HG03432 (cell line): ENCODE results near the gene EHD3.

Experiments
- ATAC-seq: cut with Tn5 transposase; IDR thresholded peaks from one replicate; pipeline ENCODE4 v1.9.1; 2021; ENCODE audit warnings: mild to moderate bottlenecking, moderate library complexity; ENCODE audit not compliant: unreplicated experiment

Gene EHD3

DNA sequence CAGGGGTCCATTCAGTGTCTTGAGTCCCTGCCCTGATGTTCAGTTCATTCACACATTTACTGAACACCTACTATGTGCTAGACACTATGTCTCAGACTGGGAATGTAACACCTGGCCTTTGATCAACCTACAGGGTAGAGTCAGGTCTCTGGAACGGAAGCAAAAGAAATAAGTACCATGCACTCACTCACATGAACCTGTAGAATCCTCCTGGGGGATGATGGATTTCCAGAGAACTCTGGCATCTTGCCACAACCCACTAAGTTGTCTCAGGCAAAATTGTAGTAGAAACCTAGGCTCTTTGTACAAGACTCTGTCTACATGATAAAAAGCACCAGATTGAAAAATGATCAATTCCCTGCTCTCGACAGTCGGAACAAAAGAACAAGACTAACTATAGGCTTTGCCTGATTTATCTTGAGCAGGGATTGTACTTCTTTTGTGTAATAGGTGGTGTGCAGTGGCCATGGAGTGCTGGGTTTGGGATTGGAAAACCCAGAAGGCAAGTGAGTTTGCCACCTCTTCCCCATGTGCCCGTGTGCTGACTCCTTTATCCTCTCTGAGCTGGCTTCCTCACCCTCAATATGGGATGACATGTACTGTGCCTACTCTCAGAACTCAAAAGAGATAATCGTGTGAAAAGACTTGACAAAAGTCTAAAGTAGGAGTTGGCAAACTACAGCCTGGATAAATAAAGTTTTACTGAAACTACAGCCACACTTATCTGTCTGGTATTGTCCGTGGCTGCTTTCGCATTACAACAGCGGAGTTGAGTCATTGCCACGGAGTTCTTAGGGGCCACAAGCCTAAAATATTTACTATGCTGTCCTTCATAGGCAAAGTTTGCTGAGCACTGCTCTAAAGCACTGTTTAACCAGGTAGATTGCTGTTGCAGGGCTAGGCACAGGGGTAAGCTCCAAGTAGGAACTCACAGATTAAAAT, 21.0 kb upstream of the EHD3 start:
- ATAC-seq = no peak

DNA sequence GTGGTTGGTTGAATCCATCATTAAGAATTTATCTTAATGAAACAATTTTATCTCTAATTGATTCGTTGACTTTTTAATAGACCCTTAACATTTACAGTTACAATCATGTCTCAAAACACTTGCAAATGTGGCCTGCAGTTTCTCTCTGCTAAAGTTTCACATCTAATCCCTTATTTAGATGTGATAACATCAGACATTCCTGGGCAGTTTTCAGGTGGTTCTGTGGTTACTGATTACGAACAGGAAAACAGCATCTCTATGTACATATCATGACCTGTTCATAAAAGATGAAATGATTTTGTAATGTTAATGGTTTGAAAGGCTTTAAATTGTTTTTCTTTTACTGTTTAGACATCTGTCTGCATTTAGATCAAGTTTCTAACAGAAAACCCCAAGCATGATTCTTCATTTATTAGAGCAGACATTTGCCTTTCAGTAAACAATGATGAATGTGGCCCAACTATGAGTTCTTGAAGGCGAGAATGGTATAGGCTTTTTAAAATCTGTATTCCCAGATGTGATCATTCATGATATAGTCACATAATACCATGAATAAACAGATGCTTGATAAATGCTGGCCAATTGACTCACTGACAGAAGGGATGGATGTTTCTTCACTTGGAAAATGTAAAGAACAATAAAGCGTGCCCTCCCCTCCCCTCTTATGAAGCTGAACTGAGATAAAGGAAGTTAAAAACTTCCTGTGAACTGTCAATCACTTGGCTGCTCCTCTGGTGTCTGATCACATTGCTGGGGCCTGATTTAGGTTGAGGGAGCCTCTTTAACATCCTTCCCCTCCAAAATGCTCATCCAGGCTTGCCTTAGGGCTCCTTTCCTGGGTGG, 20.1 kb upstream of the EHD3 start:
- no peak for ATAC-seq

DNA sequence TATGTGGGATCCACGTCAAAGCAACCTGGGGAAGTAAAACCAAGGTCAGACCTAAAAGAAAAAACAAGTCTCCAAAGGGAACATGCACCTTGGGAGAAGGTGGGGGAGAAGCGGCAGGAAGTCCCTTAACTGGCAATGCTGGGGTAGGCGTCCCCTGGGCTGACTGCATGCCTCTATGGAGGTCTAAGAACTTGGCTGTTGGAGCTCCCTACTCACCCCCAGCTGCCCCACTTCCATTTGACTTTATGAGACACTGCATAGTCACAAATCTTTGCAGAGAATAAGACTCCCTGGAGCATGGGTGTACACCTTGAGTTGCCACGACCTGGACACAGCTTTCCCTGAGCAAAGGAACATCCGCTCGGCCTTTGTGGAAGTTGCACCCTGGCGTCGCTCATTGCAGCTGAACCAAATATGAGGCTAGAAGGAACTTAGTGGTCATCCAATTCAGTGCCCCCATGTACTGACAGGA, 19.5 kb upstream of the EHD3 start:
- ATAC-seq = no peak

DNA sequence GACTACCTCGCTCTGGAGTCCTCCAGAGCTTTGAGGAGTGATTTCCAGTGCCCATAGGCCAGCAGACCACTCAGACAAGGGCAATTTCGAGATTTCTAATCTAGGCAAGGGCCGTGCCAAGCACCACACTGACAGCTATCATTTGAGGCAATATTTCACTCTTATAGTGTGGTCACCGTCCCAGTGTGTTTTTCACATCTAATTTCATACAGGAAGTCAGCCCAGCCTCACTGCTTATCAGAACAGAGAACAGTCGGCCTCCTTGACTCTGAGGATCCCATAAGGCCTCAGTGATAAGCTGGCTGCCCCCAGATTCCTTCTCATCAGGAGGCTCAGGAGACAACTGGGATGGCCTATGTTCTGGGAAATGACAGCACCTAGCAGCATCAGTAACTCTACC, 17.2 kb upstream of the EHD3 start:
- ATAC-seq = peak; percentile 52

DNA sequence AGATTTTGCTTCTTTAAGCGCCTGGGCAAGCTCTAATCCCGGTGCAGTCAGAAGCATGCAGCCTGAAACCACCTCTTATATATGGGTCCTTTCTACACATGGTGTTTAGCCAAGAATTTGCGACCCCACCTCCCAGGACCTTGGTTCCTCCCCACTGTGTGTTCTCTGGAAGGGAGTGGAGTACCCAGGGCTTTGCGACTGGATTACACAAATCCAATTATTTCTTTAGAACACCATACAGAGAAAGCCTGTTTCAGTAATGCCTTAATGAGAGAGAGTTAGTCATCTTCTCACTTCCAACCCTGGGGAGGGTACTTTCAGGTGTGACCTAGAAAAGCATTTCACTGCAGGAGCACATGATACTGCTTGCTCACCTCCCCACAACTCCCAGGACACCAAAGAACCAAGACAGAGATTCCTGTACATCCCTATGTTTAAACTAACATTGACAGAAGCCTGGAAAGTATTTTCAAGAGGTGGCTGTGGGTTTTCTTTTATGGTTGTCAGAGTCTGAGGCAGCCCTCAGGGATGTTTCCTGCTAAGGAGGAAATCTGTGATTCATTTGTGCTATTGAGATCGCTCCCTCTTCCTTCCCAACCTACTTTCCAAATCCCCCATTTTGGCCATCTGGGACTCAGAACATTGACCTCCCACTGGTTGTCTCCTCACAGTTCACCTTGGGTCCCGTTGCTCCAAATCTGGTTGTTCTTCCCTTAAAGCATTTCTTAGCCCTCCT, 16.3 kb upstream of the EHD3 start, which contains the start of gene CAPN14:
CAPN14 (minus strand) TSS at position 51 of the 736 bp plus-strand sequence. CDS start 12,068 bp downstream, outside the sequence.
- ATAC-seq = peak; percentile 26

DNA sequence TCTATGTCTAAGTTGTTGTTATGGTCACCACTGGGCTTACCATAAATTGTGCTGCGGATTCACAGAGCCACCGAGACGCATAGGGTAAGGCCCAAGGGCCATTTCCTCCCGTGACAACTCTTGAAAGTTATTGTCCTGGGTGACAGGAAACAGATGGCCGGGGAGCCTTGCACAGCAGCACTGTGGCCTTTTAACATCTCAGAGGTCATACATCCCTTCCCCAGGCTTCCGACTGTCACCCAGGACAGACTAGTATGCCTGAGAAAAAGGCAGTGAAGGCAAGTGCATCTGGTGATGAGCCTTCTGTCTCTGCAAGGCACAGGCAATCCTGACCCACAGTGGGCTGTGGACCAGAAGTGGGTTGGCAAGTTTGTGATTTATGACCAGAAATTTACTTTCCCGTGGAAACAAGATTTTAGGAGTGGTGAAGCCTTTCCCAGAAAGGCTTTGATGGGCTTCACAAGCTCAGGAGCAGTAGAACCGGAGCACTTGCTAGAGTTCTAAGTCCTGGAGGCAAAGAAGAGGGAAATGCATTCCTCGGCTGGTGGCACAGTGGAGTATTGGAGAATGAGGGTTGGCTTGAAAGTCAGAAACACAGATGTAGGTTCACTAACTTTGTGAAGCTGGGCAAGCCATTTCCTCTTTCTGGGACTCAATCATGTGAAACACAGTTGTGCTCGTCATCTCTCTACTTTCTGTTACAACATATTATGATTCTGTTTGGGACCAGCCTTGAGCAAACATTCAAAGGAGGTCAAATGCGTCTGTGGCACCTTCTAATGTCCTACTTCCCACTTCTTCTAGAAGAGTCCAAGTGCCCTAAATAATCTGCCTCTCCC, 14.6 kb upstream of the EHD3 start:
- ATAC-seq = peak; percentile 77

DNA sequence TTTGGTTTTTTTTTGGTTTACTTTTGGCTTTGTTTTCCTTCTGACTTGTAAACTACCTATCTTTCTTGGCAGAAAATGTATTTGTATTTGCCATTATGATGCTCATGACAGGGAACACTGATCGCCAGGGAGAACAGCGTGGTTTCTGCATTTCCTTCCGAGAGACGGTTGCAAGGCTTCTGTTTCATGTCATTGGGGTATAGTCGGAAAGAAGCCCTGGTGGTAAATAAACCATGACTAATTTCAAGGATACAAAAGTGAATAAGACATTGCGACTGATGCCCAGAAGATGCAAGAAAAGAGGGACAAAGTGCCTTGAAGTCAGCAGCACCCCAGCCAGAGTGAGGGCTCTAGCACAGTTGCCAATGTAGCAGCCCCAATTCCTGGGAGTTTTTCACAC, 12.4 kb upstream of the EHD3 start:
- ATAC-seq = no peak

DNA sequence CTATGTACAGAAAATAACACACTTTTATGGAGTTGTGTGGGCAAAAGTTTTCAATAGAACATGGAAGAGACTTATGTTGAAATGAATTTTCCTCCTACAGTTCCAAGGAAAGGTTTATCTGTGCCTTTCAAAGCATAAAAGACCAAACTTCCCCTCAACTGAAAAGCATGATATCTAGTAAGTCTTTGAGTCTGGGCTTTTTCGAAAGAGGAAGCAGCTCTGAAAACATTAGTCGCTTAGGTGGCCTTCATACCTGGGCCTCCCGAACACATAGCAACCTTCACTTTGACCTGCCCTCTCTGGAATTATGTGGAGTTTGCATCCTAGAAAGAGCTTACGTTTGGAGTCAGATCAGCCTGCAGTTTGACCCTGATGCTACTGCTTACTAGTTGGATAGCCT, 11.9 kb upstream of the EHD3 start:
- ATAC-seq = no peak

DNA sequence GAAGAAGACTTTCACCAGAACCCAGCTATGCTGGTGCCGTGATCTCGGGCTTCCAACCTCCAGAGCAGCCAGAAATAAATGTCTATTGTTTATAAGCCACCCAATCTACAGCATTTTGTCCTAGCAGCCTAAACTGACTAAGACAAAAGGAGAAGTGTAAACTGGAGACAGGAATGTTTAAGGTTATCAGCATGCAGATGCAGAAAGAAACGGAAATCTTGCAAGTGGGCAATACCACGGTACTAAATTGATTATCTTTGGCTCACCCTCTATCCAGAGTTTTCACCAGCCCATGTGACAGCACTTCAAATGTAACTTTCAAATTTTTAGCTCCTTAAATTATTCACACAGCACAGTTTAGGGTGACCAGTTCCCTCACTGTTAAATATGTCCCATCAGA, 10.9 kb upstream of the EHD3 start:
- no peak for ATAC-seq

DNA sequence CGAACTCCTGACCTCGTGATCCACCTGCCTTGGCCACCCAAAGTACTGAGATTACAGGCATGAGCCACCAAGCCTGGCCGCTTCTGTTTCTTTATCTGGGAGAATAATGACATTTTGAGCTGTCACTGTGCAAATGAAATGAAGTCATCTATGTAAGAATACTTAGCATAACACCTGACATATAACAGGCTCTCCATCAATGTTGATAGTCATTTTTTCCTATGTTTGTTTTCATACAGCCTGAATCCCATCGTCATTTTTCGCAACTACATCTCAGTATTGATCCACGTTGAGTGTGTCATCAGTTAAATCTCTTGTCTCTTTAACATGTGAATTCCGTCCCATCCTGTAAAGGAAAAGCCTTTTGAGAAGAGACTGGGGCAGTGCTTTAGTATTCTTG, 10.2 kb upstream of the EHD3 start:
- ATAC-seq = no peak

DNA sequence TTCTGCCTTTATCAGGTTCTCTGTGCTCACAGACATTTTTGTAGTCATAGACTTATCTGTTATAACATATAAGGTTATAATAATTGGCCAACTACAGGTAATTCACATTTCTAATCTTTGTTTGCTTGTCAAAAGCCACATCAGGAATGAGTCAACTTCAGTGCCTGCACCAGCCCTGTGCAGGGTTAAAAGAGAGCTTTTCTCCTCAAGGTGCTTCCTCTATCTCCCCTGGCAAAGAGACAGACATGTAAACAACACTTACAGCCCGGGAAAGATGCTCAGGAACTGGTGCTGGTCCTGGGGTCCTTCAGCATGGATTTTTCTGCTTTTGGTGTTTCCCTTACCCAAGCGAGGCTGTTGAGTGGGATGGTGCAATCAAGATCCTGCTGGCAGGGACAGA, 7.7 kb upstream of the EHD3 start:
- ATAC-seq = no peak

DNA sequence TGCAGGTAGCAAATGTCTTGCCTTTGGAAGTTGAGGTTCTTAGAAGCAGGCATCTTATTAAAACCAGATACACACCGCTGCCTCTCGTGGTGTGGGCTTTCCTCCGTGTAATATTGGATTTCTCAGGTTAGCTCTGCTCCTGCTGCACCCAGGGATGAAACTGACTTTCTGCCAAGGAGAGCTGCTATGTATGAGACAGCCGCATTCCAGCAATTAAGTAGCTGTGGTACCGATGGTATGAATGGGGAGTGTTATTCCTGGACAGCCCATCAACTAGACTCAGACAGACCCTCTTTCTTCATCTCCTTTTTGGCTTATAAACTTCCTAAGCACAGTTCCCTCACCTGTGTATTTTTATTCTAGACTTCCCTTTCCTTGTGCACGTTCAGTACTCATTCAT, 6.8 kb upstream of the EHD3 start:
- no peak for ATAC-seq

DNA sequence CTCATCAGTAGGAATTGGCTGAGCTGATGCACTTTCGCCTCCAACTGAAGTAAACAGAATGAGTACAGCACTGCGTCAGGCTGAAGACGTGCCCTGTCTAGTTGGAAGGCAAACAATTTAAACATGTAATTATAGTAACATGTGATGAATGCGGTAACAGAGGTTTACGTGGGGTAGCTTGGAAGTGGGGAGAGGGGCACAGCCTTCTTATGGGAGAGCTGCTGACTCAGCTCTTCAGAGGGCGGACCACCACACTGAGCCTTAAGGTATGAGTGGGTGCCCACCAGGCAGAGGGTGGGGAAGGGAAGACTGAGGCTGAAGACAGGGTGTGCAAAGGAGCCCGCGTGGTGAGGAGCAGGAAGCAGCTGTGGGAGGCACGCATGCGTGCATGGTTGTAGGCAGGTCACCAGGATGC, 6.2 kb upstream of the EHD3 start:
- no peak for ATAC-seq

DNA sequence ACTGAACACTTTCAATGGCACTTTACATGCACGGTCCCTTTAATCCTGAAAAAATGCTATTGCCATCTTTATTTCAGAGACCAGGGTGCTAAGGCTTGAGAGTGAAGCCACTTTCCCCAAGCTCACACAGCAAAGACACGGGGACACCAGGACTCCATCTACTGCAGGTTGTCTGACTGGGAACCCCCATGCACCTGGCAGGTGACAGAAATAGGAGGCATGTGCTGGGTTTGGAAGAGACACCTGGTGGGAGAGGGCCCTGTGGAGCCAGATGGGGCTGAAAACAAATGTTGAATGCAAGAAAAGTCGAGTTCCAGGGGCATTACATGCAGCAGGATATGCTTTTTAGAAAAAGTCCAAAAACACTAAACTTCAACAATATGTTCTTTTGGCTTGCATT, 5.2 kb upstream of the EHD3 start:
- ATAC-seq = no peak

DNA sequence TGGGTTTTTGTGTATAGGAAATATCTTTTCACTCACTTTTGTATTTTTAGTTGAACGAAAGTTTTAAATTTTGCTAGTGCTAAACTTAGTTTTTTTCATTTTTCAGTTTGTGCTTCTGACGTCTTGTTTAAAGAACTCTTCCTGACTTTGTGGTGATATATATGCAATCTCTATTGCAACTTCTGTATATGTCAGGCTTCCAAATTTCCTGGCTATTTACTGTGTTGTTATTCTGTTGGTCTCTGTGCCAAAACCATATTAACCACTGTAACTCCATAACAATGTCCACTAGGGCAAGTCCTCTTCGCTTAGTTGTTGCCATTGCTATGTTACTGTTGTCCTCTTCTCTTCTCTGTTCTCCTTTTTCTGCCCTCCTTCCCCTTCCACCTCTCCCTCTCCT, 3.2 kb upstream of the EHD3 start:
- no peak for ATAC-seq

DNA sequence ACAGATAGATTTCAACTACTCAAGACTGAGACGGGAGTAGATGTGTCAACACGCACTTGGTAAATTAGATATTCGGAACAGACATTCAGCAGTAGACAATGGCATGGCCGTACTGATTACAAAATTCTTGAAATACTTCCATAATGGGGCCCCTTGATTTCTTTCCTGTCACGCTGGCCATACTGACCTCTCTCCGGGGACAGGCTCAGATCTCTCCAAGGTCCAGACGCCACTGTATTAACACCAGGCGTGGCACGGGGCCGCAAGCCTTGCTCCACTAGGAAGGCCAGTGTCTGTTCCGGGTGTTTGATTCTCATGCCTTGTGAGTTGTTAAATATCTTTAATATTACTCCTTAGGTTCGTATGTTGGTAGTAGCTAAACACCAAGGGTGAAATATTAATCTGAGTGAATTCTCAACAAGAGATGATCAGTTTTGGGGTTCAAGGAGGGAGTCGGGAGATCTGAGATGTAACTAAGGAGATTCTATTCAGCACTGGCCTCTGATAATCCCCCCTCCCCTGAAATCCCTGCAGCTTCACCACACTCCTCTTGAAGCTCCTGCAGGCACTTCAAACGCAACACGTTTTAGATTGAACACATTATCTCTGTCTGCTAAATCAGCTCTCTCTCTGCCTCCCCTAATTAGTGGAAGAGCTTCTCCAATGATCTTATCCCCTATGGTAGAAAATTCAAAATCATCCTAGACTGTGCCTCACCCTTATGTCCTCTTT, 2.2 kb upstream of the EHD3 start:
- no peak for ATAC-seq

DNA sequence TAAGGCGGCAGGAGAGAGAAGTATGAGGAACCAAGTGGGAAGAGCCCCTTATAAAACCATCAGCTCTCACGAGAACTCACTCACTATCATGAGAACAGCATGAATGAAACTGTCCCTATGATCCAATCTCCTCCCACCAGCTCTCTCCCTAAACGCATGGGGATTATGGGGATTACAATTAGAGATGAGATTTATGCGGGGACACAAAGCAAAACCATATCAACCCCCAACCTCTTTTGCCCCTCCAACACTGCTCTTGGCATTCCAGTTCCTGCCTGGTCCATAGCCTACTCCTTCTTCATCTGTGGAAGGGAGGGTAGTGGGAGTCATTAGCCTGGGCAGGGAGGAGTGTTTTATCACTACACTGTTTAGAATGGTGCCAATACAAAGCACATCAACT, 1.4 kb upstream of the EHD3 start:
- ATAC-seq = no peak

DNA sequence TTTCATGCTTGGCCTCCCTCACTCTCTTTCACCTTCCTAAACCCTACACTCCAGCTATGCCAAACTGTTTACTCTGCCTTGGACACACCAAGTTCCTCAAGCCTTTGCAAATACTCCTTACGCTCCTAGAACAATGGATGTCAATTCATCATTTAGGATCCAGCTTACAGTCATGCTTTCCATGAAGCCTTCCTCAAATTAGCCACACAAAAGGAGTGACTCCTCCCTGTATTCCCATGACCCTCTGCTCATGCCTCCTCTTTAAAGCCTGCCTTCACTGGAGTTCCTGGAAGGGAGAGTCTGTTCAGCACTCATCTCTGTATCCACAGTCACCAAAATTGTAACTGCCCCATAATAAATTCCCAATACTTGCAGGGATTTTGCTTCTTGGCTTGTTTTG, 721 bp upstream of the EHD3 start:
- no peak for ATAC-seq

DNA sequence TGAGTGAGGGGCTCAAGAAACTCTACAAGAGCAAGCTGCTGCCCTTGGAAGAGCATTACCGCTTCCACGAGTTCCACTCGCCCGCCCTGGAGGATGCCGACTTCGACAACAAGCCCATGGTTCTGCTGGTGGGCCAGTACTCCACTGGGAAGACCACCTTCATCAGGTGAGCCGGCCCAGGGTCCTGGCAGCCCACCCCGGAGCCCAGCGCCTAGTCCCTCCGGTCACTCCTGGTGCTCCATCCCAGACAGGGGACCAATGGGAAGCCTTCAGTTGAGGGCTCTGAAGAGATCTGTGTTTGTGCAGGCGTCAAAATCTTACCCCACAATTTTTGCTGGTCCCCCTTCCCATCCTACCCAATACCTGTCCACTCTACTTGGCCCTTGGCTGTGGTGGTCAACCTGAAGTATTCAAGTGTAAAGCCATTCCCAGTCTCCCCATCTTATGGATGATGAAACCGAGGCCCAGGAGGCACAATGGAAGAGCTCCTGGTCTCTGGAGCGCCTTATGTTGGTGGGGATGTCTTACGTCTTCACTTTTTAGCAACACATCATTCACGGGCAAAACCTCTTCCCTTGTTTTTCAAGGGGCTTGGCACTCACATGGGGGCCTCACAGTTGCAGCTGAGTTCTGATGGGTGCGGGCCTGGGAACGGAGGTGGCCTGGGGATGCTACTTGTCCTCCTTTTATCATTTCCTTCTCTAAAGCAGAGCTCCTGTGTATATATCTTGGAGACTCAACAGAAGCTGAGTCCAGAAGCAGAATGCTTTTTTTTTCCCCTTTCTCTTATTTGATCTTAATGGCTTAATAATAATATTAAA, 941 bp downstream of the EHD3 start:
- ATAC-seq = no peak
